Measurements from ENCODE around the gene KIR3DL1.
"Not testable (repeated sequence)": the region's sequence is repeated elsewhere in the genome, so short reads cannot be mapped to it uniquely, and the experiment has no call there.

KIR3DL1 gene

DNA sequence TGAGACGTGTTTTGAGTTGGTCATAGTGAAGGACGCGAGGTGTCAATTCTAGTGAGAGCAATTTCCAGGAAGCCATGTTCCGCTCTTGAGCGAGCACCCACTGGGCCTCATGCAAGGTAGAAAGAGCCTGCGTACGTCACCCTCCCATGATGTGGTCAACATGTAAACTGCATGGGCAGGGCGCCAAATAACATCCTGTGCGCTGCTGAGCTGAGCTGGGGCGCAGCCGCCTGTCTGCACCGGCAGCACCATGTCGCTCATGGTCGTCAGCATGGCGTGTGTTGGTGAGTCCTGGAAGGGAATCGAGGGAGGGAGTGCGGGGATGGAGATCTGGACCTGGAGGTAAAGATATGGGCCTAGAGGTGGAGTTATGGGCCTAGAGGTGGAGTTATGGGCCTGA, at the start of gene KIR3DL1:
Gene KIR3DL1 (plus strand): TSS at position 218 of the 400 bp plus-strand sequence.
- DNase-seq (ENCODE audit: low read depth in 1 of 2, low spot score in 1 of 2): not testable (repeated sequence)

DNA sequence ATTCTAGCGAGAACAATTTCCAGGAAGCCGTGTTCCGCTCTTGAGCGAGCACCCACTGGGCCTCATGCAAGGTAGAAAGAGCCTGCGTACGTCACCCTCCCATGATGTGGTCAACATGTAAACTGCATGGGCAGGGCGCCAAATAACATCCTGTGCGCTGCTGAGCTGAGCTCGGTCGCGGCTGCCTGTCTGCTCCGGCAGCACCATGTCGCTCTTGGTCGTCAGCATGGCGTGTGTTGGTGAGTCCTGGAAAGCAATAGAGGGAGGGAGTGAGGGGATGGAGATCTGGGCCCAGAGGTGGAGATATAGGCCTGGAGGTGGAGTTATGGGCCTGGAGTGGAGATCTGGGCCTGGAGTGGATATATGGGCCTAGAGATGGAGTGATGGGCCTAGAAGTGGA, 46.6 kb upstream of the KIR3DL1 start, which contains the start of gene KIR2DL1:
Gene KIR2DL1 (plus strand): TSS at position 148 of the 400 bp plus-strand sequence. CDS start 58 bp downstream, at position 206.
- DNase-seq (ENCODE audit: low read depth in 1 of 2, low spot score in 1 of 2): not testable (repeated sequence)

DNA sequence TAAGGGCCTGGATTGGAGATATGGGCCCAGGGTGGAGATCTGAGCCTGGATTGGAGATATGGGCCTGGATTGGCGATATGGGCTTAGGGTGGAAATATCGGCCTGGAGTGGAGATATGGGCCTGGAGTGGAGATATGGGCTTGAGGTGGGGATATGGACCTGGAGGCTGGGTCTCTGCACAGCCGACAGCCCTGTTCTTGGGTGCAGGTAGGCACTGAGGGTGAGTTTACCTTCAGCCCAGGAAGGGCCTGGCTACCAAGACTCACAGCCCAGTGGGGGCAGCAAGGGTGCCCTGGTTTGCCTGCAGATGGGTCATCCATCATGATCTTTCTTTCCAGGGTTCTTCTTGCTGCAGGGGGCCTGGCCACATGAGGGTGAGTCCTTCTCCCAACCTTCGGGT, 45.8 kb upstream of the KIR3DL1 start:
- not testable (repeated sequence) for DNase-seq (ENCODE audit: low read depth in 1 of 2, low spot score in 1 of 2)

DNA sequence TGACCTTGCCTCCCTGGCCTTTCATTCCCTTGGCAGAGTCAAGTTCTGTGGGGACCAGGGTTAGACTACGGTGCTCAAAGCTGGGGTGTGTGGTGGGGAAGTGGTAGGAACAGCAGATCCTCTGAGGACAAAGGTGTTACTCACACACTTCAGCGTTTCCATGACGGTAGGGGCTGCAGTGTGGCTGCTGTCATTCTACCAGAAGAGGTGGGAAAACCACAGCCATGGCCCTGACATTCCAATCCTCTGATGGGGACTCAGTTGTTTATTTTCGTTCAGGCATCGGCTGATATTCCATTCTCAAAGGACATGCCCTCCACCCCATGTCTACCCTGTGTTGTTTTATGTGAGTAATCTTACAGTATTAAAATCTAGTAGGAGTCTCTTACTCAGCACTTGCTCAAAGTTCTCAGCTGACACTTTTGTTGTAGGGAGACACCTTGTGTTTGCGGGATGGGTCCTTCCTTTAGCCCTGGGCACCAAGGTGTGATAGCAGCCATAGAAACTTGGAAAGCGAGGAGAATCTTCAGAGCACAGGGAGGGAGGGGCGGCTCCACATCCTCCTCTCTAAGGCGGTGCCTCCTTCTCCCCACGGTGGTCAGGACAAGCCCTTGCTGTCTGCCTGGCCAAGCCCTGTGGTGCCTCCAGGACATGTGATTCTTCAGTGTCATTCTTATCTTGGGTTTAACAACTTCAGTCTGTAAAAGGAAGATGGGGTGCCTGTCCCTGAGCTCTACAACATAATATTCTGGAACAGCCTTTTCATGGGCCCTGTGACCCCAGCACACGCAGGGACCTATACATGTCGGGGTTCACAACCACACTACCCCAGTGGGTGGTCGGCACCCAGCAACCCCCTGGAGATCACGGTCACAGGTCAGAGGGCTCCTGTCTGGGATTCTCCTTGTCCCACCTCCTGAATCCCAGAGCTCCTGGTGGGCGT, 45.0 kb upstream of the KIR3DL1 start:
- not testable (repeated sequence) for DNase-seq (ENCODE audit: low read depth in 1 of 2, low spot score in 1 of 2)

DNA sequence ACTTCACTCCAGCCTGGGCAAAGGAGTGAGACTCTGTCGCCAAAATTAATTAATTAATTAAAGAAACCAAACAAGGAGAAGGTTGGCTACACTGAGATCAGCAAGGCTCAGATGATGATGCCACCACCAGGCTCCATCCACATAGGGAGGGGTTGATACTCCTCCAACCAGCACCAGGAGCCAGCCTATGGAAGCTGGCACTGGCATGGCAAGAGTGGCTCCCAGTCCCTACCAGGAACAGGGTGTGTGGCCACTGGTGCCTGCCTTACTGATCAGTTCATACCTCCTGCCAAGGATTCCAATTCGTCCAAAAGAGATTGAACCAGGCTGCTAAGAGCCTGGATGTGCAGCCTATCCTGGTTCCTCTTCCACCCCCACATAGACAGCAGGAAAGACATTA, 43.6 kb upstream of the KIR3DL1 start:
- DNase-seq (ENCODE audit: low read depth in 1 of 2, low spot score in 1 of 2): not testable (repeated sequence)

DNA sequence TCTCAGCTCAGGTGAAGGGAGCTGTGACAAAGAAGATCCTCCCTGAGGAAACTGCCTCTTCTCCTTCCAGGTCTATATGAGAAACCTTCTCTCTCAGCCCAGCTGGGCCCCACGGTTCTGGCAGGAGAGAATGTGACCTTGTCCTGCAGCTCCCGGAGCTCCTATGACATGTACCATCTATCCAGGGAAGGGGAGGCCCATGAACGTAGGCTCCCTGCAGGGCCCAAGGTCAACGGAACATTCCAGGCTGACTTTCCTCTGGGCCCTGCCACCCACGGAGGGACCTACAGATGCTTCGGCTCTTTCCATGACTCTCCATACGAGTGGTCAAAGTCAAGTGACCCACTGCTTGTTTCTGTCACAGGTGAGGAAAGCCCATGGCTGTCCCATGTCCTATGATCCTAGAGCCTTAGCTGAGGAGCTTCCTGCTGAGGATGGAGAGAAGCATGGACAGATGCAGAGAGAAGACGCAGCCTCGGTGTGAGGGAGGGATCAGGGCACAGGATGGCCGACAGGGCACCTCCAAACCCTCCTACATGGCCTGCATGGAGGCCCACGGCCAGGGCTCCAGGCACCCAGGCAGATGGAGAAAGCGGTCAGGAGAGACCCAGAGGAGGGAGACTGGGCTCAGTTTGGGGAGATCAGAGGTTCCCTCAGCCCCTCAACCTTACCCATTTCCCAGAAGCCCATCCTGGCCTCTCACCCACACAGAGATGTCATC, 41.0 kb upstream of the KIR3DL1 start:
- not testable (repeated sequence) for DNase-seq (ENCODE audit: low read depth in 1 of 2, low spot score in 1 of 2)

DNA sequence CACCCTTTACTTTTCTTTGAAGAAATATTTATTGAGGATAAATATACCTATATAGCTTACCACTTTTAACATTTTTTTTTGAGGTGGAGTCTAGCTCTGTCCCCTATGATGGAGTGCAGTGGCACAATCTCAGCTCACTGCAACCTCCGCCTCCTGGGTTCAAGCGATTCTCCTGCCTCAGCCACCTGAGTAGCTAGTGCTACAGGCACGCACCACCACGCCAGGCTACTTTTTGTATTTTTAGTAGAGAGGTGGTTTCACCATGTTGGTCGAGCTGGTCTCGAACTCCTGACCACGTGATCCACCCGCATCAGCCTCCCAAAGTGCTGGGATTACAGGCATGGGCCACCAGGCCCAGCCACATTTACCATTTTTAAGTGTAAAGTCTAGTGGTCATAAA, 40.4 kb upstream of the KIR3DL1 start:
- not testable (repeated sequence) for DNase-seq (ENCODE audit: low read depth in 1 of 2, low spot score in 1 of 2)

DNA sequence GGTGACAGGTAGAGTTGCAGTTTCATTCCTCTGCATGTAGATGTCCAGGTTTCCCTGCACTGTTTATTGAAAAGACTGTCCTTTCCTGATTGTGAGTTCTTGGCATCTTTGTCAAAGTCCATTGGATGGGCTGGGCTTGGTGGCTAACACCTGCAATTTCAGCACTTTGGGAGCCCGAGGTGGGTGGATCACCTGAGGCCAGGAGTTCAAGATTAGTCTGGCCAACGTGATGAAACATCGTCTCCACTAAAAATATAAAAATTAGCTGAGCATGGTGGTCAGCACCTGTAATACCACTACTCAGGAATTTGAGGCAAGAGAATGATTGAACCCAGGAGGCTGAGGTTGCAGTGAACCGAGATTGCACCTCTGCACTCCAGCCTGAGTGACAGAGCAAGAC, 38.4 kb upstream of the KIR3DL1 start:
- not testable (repeated sequence) for DNase-seq (ENCODE audit: low read depth in 1 of 2, low spot score in 1 of 2)

DNA sequence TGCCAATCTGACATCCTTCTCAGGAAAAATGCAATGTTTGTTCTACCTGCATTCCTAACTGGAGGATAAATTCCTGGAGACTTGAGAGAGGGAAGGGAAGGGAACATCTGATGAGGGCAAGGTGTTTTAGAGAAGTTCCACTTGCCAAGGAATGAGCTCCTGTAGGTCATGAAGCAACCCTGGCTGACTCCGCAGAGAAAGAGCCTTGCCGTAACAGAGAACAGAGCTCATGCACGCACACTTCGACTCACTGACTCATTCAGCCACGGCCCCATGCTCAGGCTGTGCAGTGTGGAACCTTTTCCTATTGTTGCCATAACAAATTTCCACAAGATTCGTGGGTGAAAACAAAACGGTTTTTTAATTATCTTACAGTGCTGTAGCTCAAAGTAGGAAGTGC, 37.4 kb upstream of the KIR3DL1 start:
- not testable (repeated sequence) for DNase-seq (ENCODE audit: low read depth in 1 of 2, low spot score in 1 of 2)

DNA sequence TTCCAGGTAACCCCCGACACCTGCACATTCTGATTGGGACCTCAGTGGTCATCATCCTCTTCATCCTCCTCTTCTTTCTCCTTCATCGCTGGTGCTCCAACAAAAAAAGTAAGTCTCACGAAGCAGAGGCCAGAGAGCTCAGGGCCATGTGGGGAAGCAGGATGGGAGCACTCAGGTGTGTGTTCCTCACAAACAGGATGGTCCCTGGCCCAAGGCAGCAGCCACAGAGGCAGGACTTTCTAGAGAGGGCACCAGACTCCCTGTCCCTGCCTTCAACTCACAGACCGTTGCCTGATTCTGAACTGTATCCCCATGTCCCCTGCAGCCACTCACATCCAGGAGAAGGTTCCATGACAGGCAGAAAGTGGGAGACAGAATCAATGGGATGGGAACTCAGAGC, 33.4 kb upstream of the KIR3DL1 start:
- DNase-seq (ENCODE audit: low read depth in 1 of 2, low spot score in 1 of 2): not testable (repeated sequence)

DNA sequence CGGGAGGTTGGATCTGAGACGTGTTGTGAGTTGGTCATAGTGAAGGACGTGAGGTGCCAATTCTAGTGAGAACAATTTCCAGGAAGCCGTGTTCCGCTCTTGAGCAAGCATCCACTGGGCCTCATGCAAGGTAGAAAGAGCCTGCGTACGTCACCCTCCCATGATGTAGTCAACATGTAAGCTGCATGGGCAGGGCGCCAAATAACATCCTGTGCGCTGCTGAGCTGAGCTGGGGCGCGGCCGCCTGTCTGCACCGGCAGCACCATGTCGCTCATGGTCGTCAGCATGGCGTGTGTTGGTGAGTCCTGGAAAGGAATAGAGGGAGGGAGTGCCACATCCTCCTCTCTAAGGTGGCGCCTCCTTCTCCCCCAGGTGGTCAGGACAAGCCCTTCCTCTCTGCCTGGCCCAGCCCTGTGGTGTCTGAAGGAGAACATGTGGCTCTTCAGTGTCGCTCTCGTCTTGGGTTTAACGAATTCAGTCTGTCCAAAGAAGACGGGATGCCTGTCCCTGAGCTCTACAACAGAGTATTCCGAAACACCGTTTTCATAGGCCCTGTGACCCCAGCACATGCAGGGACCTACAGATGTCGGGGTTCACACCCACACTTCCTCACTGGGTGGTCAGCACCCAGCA, 30.1 kb upstream of the KIR3DL1 start:
- not testable (repeated sequence) for DNase-seq (ENCODE audit: low read depth in 1 of 2, low spot score in 1 of 2)

DNA sequence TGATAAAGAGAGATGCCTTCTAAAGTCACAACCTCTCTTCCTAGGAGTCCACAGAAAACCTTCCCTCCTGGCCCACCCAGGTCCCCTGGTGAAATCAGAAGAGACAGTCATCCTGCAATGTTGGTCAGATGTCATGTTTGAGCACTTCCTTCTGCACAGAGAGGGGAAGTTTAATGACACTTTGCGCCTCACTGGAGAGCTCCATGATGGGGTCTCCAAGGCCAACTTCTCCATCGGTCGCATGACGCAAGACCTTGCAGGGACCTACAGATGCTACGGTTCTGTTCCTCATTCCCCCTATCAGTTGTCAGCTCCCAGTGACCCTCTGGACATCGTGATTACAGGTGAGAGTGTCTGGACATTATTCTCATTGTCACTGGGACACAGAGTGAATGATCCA, 28.1 kb upstream of the KIR3DL1 start:
- DNase-seq (ENCODE audit: low read depth in 1 of 2, low spot score in 1 of 2): not testable (repeated sequence)

DNA sequence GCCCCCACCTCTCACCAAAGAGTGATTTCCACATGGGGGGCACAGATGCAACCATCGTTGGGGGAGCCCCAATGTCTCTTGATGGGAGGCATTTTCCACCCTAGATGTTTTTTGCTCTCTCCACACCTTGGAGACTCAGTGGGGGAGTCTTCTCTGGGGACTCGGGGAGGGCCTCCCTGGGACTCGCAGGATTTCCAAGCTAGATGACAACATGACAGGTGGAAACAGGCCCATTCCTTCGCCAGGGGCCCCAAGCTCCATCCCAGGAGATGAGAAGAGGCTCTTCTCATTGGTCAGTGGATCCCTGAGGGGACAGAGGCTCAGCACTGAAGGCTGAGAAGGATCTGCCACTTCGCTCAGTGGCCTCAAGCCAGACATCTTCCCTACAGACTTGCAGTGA, 25.6 kb upstream of the KIR3DL1 start:
- no peak for DNase-seq (ENCODE audit: low read depth in 1 of 2, low spot score in 1 of 2)

DNA sequence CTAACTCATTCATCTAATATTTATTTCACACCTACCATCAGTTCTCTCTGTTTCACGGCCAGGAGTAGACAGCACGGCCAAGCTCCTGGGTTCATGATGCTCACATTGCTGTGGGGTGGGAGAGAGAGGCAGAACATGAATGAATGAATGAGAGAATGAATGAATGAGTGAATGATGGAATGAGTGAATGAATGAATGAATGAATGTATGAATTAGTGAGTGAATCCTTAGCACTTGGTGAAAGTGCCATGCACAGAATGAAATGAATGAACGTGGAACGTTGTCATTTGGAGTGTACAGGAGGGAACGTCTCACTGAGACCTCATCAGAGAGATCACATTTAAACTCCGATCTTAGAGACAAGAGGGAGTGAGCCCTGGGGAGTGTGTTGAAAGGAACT, 24.8 kb upstream of the KIR3DL1 start:
- no peak for DNase-seq (ENCODE audit: low read depth in 1 of 2, low spot score in 1 of 2)

DNA sequence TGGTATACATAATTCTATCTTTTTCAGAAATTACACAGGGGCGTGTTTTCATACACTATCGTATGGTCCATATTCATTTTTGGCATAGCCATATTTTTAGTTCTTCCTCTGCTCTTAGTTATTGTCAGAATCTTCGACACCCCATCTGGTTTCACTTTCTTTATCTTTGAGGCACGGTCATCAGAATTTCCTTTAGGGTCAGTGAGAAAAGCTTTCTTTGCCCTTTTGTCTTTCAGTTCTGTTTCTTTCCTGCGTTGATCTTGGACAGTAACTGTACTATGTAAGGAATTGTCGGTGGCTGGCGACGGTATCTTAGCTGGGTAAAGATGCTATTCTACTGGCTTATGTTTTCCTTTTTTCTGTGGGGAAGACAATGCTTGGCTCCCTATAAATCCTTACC, 23.5 kb upstream of the KIR3DL1 start:
- no peak for DNase-seq (ENCODE audit: low read depth in 1 of 2, low spot score in 1 of 2)

DNA sequence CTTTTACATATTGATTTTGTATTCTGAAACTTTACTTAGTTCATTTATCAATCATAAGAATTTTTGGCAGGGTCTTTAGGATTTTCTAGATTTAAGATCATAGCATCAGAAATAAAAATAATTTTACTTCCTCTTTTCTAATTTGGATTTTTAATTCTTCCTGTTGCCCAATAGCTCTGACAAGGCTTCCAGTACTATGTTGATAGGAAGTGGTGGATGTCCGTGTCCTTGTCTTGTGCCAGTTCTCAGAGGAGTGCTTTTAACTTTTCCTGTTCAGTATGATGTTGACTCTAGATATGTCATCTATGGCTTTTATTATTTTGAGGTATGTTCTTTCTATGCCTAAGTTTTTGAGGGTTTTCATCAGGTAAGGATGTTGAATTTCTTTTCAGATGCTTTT, 20.5 kb upstream of the KIR3DL1 start:
- no peak for DNase-seq (ENCODE audit: low read depth in 1 of 2, low spot score in 1 of 2)

DNA sequence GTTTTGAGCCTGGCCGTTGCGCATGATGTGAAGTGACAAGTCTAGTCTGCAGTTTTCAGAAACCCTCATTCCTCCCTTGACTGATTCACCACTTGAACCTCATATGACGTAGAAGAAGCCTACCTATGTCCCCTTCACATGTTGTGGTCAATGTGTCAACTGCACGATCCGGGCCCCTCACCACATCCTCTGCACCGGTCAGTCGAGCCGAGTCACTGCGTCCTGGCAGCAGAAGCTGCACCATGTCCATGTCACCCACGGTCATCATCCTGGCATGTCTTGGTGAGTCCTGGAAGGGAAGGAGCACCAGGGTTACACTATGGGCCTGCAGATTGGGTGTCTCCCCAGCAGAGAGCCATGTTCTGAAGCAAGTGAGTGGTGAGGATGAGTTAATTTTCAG, 12.9 kb upstream of the KIR3DL1 start, which contains the start of gene KIR2DL4:
Gene KIR2DL4 (plus strand): TSS at position 201 of the 400 bp plus-strand sequence. CDS start 42 bp downstream, at position 243.
- DNase-seq (ENCODE audit: low read depth in 1 of 2, low spot score in 1 of 2): no peak

DNA sequence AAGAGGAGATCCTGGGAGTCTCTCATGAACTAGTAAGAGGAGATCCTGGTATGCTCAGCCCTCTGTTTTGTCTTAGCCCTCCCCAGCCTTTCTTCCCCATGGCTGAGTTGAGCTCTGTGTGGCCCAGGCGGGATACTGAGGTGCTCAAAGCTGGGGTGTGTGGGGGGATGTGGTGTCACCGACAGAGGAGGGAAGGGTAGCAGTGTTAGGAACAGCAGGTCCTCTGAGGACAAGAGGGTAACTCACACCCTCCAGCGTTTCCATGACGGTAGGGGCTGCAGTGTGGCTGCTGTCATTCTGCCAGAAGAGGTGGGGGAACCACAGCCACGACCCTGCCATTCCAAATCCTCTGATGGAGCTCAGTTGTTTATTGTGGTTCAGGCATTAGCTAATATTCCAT, 12.2 kb upstream of the KIR3DL1 start:
- DNase-seq (ENCODE audit: low read depth in 1 of 2, low spot score in 1 of 2): no peak

DNA sequence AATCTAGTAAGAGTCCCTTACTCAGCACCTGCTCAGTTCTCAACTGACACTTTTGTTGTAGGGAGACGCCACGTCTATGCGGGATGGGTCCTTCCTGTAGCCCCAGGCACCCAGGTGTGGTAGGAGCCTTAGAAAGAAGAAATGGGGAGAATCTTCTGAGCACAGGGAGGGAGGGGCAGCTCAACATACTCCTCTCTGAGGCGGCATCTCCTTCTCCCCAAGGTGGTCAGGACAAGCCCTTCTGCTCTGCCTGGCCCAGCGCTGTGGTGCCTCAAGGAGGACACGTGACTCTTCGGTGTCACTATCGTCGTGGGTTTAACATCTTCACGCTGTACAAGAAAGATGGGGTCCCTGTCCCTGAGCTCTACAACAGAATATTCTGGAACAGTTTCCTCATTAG, 11.7 kb upstream of the KIR3DL1 start:
- DNase-seq (ENCODE audit: low read depth in 1 of 2, low spot score in 1 of 2): no peak

DNA sequence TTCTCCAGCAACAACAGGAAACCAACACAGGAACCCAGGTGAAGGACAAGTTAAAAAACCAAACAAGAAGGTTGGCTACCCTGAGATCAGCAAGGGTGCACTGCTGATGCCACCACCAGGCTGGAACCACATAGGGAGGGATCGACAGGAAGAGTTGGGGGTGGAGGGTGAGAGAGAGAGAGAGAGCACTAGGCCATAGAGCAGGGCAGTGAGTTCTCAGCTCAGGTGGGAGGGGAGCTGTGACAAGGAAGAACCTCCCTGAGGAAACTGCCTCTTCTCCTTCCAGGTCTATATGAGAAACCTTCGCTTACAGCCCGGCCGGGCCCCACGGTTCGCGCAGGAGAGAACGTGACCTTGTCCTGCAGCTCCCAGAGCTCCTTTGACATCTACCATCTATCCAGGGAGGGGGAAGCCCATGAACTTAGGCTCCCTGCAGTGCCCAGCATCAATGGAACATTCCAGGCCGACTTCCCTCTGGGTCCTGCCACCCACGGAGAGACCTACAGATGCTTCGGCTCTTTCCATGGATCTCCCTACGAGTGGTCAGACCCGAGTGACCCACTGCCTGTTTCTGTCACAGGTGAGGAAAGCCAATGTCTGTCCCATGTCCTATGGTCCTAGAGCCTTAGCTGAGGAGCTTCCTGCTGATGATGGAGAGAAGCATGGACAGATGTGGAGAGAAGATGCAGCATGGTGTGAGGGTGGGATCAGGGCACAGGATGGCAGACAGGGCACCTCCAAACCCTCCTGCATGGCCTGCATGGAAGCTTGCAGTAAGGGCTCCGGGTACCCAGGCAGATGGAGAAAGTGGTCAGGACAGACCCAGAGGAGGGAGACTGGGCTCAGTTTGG, 10.4 kb upstream of the KIR3DL1 start:
- no peak for DNase-seq (ENCODE audit: low read depth in 1 of 2, low spot score in 1 of 2)

DNA sequence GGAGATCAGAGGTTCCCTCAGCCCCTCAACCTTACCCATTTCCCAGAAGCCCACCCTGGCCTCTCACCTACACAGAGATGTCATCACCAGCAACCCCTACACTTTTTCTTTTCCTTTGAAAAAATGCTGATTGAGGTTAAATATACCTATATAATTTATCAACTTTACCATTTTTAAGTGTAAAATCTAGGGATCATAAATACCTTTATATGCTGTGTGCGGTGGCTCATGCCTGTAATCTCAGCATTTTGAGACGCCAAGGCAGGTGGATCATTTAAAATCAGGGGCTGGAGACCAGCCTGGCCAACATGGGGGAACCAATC, 9.8 kb upstream of the KIR3DL1 start:
- DNase-seq (ENCODE audit: low read depth in 1 of 2, low spot score in 1 of 2): no peak

Measured in stimulated activated CD4-positive, alpha-beta T cell treated with anti-CD3 and anti-CD28 coated beads, Interleukin-15, amount 100 ng/mL, for 1 hour (primary cell).